WTC11 (cell line): ENCODE data around the gene TGDS.

ENCODE experiments used
- CTCF ChIP-seq: fragments of 200-600 bp; IDR thresholded peaks from 2 replicates; pipeline ENCODE4 v1.8.0; 2022; ENCODE audit warnings: antibody characterized with exemption
- ESRRA ChIP-seq: sonication (generic); formaldehyde crosslinking; IDR thresholded peaks from 2 replicates; pipeline ENCODE4 v1.8.1; 2022; ENCODE audit warnings: mild to moderate bottlenecking, missing genetic modification reagents, borderline replicate concordance
- JAZF1 ChIP-seq: fragments of 250-450 bp; sonication (Bioruptor Pico); IDR thresholded peaks from 2 replicates; pipeline ENCODE4 v1.9.0; 2021; ENCODE audit warnings: moderate library complexity, mild to moderate bottlenecking, inconsistent platforms
- KAT7 ChIP-seq: sonication (generic); formaldehyde crosslinking; IDR thresholded peaks from 2 replicates; pipeline ENCODE4 v1.8.1; 2023; ENCODE audit warnings: missing genetic modification reagents, mild to moderate bottlenecking, borderline replicate concordance
- MXD4 ChIP-seq: fragments of 250-450 bp; sonication (Bioruptor Pico); IDR thresholded peaks from 2 replicates; pipeline ENCODE4 v1.8.0; 2021; ENCODE audit warnings: mild to moderate bottlenecking, moderate library complexity, borderline replicate concordance
- NFE2L1 ChIP-seq: sonication (generic); formaldehyde crosslinking; IDR thresholded peaks from 2 replicates; pipeline ENCODE4 v1.8.1; 2023; ENCODE audit warnings: missing genetic modification reagents
- ZNF232 ChIP-seq: sonication (generic); formaldehyde crosslinking; IDR thresholded peaks from 2 replicates; pipeline ENCODE4 v1.8.0; 2022; ENCODE audit warnings: mild to moderate bottlenecking, missing genetic modification reagents
- TF ChIP-seq, protein P1 (sequence below): sonication (generic); formaldehyde crosslinking; IDR thresholded peaks from 2 replicates; pipeline ENCODE4 v1.8.0; 2022; ENCODE audit warnings: mild to moderate bottlenecking, missing genetic modification reagents
- TF ChIP-seq, protein P2 (sequence below): sonication (generic); formaldehyde crosslinking; conservative IDR thresholded peaks from 2 replicates; pipeline ENCODE4 v1.8.1; 2022; ENCODE audit warnings: mild to moderate bottlenecking, missing genetic modification reagents
- TF ChIP-seq, protein P3 (sequence below): sonication (generic); formaldehyde crosslinking; IDR thresholded peaks from 2 replicates; pipeline ENCODE4 v1.8.1; 2022; ENCODE audit warnings: low read depth, missing genetic modification reagents, borderline replicate concordance

GRCh38 chr13:94613051-94613450, 17.1 kb upstream of the TGDS start:
- TF ChIP-seq, protein P1, sequence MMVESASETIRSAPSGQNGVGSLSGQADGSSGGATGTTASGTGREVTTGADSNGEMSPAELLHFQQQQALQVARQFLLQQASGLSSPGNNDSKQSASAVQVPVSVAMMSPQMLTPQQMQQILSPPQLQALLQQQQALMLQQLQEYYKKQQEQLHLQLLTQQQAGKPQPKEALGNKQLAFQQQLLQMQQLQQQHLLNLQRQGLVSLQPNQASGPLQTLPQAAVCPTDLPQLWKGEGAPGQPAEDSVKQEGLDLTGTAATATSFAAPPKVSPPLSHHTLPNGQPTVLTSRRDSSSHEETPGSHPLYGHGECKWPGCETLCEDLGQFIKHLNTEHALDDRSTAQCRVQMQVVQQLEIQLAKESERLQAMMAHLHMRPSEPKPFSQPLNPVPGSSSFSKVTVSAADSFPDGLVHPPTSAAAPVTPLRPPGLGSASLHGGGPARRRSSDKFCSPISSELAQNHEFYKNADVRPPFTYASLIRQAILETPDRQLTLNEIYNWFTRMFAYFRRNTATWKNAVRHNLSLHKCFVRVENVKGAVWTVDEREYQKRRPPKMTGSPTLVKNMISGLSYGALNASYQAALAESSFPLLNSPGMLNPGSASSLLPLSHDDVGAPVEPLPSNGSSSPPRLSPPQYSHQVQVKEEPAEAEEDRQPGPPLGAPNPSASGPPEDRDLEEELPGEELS: no peak
- TF ChIP-seq CTCF (no peak), MXD4 (CRISPR knock-in tag) (no peak), KAT7 (CRISPR knock-in tag) (no peak), JAZF1 (CRISPR knock-in tag) (no peak), NFE2L1 (CRISPR knock-in tag) (no peak), ESRRA (no peak), ZNF232 (no peak)
- TF ChIP-seq, protein P2, sequence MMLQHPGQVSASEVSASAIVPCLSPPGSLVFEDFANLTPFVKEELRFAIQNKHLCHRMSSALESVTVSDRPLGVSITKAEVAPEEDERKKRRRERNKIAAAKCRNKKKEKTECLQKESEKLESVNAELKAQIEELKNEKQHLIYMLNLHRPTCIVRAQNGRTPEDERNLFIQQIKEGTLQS (CRISPR knock-in tag): no peak
- TF ChIP-seq, protein P3, sequence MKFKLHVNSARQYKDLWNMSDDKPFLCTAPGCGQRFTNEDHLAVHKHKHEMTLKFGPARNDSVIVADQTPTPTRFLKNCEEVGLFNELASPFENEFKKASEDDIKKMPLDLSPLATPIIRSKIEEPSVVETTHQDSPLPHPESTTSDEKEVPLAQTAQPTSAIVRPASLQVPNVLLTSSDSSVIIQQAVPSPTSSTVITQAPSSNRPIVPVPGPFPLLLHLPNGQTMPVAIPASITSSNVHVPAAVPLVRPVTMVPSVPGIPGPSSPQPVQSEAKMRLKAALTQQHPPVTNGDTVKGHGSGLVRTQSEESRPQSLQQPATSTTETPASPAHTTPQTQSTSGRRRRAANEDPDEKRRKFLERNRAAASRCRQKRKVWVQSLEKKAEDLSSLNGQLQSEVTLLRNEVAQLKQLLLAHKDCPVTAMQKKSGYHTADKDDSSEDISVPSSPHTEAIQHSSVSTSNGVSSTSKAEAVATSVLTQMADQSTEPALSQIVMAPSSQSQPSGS (CRISPR knock-in tag): no peak
